ENCODE measurements around the gene TNS3. TPM values are rescaled to one million over a fixed set of nuclear protein-coding genes. Genes with fewer than 3 reads are reported as not detected.
"Not testable (repeated sequence)": the region's sequence is repeated elsewhere in the genome, so short reads cannot be mapped to it uniquely, and the experiment has no call there.

TNS3 gene
- total and polyA plus RNA-seq, 2 of the 13 experiments (the other 11 are each of a cell fraction or from before 2014, with no cell fraction given): 52.9 to 55.7 TPM

- no peak for TF ChIP-seq TFDP2 (CRISPR knock-in tag; IDR thresholded peaks at IDR 0.05)
- no peak for TF ChIP-seq KLF15 (CRISPR knock-in tag; IDR thresholded peaks at IDR 0.05; ENCODE audit: borderline replicate concordance)
- no peak for TF ChIP-seq ZNF124 (CRISPR knock-in tag; IDR thresholded peaks at IDR 0.05)
- TF ChIP-seq SIX1 (CRISPR knock-in tag; IDR thresholded peaks at IDR 0.05; ENCODE audit: borderline replicate concordance): no peak
- 0 out of 2 replicates have a peak, but pooled peaks have one; percentile 36 for TF ChIP-seq MIXL1 (CRISPR knock-in tag; IDR thresholded peaks at IDR 0.05)
- TF ChIP-seq ZNF207 (IDR thresholded peaks at IDR 0.05; ENCODE audit: borderline replicate concordance): no peak
- 0 out of 2 replicates have a peak, but pooled peaks have one; percentile 29 for TF ChIP-seq ZNF816 (CRISPR knock-in tag; IDR thresholded peaks at IDR 0.05; ENCODE audit: borderline replicate concordance)
- TF ChIP-seq ZNF138 (CRISPR knock-in tag; IDR thresholded peaks at IDR 0.05; ENCODE audit: low read depth): no peak
- TF ChIP-seq MLXIP (CRISPR knock-in tag; IDR thresholded peaks at IDR 0.05; ENCODE audit: borderline replicate concordance): no peak
- no peak for TF ChIP-seq HOXA5 (CRISPR knock-in tag; IDR thresholded peaks at IDR 0.05)
Measured at GRCh38 chr7:47542051-47542450, 39.9 kb downstream of the TNS3 start (continued).

- H3K27me3 ChIP-seq (ENCODE audit: control insufficient read depth in 1 of 2, insufficient read depth in 2 of 2, low read length in 2 of 2); H2AFZ ChIP-seq (ENCODE audit: low read length); in situ Hi-C loops (cut with HindIII; ENCODE audit: extremely low pct_ligation_motif_present, low pct_unique_long_range_greater_than_20kb); BruUV-seq (replicated peaks); FAIRE-seq; intact Hi-C loops (cut with micrococcal nuclease; ENCODE audit: unreplicated experiment); DNase-seq (ENCODE audit: low spot score); H4K20me1 ChIP-seq (ENCODE audit: insufficient read depth, low read length); H3K9me3 ChIP-seq (ENCODE audit: low read length); ATAC-seq; CTCF ChIA-PET (ENCODE audit: low intra/inter-chr PET ratio, low total read pairs): not testable (repeated sequence)
- WGBS (ENCODE audit: low lambda C conversion rate): 91% methylated on average over 9 of the region's 9 CpGs
- Histone ChIP-seq H3K9ac (ENCODE audit: insufficient read depth, low read depth, low read length) (peak overlapping the region; percentile 76; the same call in 1 of the 2 replicates), H3K4me3 (replicated peaks in 1 of 3; ENCODE audit: insufficient read depth in 1 of 3, low read depth in 2 of 3, low read length in 3 of 3) (peak overlapping the region; percentile 58 to 72 (median 63)), H3K36me3 (replicated peaks in 1 of 2; ENCODE audit: control insufficient read depth in 1 of 2, insufficient read depth in 2 of 2, low read length in 2 of 2) (peaks cover 3 to 11% of the 10 kb centered on the region in 2 experiments; a peak in 3 of 5 replicates), H3K27ac (ENCODE audit: extremely low read length, insufficient read depth, low read length) (peak overlapping the region; percentile 79), H3K4me2 (ENCODE audit: low read depth, low read length) (peak overlapping the region; percentile 90), H3K4me1 (ENCODE audit: insufficient read depth, low read length) (peaks cover 81% of the 10 kb centered on the region), H3K79me2 (ENCODE audit: insufficient read depth, low read length) (peaks cover 92% of the 10 kb centered on the region)
- POLR2A ChIA-PET: interaction anchor here (0.8 to 1.6 kb wide), 3 partner anchors 30 to 66 kb away, joined by 3 to 5 read pairs (median 5); no protein-coding TSS in a partner anchor
Measured at GRCh38 chr7:47541485-47541884, 40.4 kb downstream of the TNS3 start.

All from HepG2 (cell line).